ENCODE data around the gene CRTC2. TPM values are rescaled to one million over a fixed set of nuclear protein-coding genes. Genes with fewer than 3 reads are reported as not detected.

The CRTC2 gene
- total and polyA plus RNA-seq, 9 of the 15 experiments (the other 6 are each of a cell fraction or from before 2014, with no cell fraction given), result 2.7 to 26.4 (median 10.2) TPM

DNA sequence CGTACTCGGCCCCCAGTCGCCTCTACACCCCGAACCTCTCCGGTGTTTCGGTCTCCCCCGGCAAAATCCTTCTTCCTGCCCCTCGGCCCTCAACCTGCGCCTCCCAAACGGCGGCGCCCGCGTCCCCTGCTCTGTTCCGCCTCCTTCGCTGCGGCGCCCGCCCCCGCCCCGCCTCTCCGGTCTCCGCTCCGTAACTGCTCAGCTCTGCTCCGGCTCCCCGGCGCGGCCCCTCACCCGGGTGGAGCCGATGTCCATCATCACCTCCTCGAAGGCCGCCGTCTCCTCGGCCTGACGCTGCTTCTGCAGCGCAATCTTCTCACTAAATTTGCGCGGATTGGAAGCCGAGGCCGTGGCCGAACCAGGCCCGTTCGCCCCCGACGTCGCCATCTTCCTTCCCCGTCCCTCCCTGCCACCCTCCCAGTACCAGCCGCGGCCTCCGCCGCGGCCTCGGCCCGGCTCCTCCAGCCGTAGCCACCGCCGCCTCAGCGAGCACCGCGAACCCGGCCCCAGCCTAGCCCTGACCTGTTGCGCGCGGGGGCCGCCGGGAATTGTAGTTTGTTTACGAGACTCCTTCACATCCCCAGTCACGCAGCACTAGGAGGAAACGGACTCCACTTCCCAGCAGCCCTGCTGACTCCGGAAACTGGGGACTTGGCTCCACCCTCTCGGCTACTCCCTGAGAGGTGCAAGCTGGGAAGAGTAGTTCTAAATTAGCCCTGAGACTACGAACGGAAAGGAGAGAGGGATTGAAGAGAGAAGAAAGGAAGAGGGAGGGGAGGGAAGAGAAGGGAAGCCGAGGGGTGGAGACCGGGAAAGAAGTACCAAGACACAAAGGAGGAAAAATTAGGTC, at the start of gene CRTC2 (continued):
- TF ChIP-seq, protein P1, sequence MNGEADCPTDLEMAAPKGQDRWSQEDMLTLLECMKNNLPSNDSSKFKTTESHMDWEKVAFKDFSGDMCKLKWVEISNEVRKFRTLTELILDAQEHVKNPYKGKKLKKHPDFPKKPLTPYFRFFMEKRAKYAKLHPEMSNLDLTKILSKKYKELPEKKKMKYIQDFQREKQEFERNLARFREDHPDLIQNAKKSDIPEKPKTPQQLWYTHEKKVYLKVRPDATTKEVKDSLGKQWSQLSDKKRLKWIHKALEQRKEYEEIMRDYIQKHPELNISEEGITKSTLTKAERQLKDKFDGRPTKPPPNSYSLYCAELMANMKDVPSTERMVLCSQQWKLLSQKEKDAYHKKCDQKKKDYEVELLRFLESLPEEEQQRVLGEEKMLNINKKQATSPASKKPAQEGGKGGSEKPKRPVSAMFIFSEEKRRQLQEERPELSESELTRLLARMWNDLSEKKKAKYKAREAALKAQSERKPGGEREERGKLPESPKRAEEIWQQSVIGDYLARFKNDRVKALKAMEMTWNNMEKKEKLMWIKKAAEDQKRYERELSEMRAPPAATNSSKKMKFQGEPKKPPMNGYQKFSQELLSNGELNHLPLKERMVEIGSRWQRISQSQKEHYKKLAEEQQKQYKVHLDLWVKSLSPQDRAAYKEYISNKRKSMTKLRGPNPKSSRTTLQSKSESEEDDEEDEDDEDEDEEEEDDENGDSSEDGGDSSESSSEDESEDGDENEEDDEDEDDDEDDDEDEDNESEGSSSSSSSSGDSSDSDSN (IDR thresholded peaks at IDR 0.05; ENCODE audit: borderline replicate concordance in 1 of 2, low read depth in 2 of 2, low read length in 2 of 2), result peak; percentile 36 to 60; a peak in 1 of 4 replicates
- TF ChIP-seq, protein P2, sequence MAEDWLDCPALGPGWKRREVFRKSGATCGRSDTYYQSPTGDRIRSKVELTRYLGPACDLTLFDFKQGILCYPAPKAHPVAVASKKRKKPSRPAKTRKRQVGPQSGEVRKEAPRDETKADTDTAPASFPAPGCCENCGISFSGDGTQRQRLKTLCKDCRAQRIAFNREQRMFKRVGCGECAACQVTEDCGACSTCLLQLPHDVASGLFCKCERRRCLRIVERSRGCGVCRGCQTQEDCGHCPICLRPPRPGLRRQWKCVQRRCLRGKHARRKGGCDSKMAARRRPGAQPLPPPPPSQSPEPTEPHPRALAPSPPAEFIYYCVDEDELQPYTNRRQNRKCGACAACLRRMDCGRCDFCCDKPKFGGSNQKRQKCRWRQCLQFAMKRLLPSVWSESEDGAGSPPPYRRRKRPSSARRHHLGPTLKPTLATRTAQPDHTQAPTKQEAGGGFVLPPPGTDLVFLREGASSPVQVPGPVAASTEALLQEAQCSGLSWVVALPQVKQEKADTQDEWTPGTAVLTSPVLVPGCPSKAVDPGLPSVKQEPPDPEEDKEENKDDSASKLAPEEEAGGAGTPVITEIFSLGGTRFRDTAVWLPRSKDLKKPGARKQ (CRISPR knock-in tag; IDR thresholded peaks at IDR 0.05), result no peak
- TF ChIP-seq CBX1 (IDR thresholded peaks at IDR 0.05; ENCODE audit: low read depth) (no peak), CREB1 (IDR thresholded peaks at IDR 0.05) (peak; percentile 68), CREB1 (CRISPR knock-in tag; IDR thresholded peaks at IDR 0.05) (peak; percentile 72; the same call in 1 of the 2 replicates), LCOR (CRISPR knock-in tag; IDR thresholded peaks at IDR 0.05) (0 out of 2 replicates have a peak, but pooled peaks have one; percentile 62), FOXK1 (CRISPR knock-in tag; IDR thresholded peaks at IDR 0.05; ENCODE audit: borderline replicate concordance) (no peak), FIP1L1 (IDR thresholded peaks at IDR 0.05; ENCODE audit: low read depth, low read length, poor library complexity, severe bottlenecking) (peak; percentile 80), NFE2 (IDR thresholded peaks at IDR 0.05; ENCODE audit: low read depth) (no peak), GABPB2 (CRISPR knock-in tag; conservative IDR thresholded peaks at IDR 0.05) (no peak), ELF4 (CRISPR knock-in tag; IDR thresholded peaks at IDR 0.05) (peak; percentile 93), SREBF1 (IDR thresholded peaks at IDR 0.05; ENCODE audit: borderline replicate concordance, low read depth, low read length) (peak; percentile 76; the same call in 1 of the 2 replicates), JUND (IDR thresholded peaks at IDR 0.05; ENCODE audit: borderline replicate concordance, low read depth, low read length) (peak; percentile 57; the same call in 1 of the 2 replicates), JUND (tag; IDR thresholded peaks at IDR 0.05; ENCODE audit: borderline replicate concordance, low read depth, low read length) (peak; percentile 10; the same call in 1 of the 3 replicates), RAD51 (IDR thresholded peaks at IDR 0.05; ENCODE audit: borderline replicate concordance, low read depth) (no peak), L3MBTL2 (IDR thresholded peaks at IDR 0.05) (peak; percentile 62), NBN (IDR thresholded peaks at IDR 0.05; ENCODE audit: low read depth) (no peak; the same call in 1 of the 2 replicates)
- TF ChIP-seq, protein P3, sequence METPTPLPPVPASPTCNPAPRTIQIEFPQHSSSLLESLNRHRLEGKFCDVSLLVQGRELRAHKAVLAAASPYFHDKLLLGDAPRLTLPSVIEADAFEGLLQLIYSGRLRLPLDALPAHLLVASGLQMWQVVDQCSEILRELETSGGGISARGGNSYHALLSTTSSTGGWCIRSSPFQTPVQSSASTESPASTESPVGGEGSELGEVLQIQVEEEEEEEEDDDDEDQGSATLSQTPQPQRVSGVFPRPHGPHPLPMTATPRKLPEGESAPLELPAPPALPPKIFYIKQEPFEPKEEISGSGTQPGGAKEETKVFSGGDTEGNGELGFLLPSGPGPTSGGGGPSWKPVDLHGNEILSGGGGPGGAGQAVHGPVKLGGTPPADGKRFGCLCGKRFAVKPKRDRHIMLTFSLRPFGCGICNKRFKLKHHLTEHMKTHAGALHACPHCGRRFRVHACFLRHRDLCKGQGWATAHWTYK (CRISPR knock-in tag; IDR thresholded peaks at IDR 0.05), result peak; percentile 82; the same call in 1 of the 2 replicates
- TF ChIP-seq, protein P4, sequence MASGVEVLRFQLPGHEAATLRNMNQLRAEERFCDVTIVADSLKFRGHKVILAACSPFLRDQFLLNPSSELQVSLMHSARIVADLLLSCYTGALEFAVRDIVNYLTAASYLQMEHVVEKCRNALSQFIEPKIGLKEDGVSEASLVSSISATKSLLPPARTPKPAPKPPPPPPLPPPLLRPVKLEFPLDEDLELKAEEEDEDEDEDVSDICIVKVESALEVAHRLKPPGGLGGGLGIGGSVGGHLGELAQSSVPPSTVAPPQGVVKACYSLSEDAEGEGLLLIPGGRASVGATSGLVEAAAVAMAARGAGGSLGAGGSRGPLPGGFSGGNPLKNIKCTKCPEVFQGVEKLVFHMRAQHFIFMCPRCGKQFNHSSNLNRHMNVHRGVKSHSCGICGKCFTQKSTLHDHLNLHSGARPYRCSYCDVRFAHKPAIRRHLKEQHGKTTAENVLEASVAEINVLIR (CRISPR knock-in tag; IDR thresholded peaks at IDR 0.05), result 0 out of 2 replicates have a peak, but pooled peaks have one; percentile 45

Data from K562 (cell line).